UCSD-AML1 (cell line): ENCODE data around the gene UBE4A.

Source experiments
- DNase-seq: peaks from one replicate; lab custom pipeline; 2025; ENCODE audit not compliant: unreplicated experiment; lab: John Stamatoyannopoulos, UW

Gene UBE4A

DNA sequence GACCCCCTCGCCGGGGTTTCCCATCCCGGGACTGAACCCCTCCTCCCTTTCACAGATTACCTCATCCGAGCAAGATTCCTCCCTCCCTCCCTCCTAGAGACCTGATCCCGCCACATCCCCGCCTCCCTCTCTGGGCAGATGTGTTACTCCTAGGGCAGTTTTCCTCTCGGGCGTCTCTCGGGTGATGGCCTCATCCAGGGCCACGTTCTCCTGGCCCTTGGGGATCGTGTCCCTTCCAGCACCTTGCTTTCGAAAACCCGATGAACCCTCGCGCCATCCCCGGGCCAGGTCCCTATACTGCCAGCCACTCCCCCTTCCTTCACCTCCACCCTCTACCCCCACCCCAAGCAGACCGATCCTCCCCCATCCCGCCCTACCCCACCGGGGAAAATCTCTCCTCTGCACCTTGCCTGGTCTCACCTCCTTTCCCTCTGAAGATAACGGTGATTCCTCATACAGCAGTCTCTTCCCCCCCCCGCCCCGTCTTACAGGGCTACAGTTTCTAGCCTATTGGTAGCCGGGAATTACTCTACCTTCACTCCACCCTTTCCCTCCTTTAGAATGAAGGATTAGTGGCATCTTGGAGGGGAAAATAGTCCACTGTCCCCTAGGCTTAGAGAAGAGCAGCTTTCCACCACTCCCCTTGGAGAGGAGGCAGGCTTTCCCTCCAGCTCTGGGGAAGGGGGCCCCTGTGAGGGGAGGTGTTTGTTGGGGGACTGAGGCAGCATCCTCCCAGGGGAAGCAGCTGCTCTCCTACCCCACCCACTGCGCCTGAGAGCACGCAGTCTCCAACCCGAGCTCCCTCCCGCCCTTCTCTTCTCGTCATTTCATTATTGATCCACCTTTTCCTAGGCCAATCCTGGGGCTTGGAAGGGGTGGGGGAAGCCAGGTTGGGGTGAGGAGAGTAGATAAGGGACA is 78.1 kb downstream of the UBE4A start:
- peak; percentile 39 for DNase-seq

DNA sequence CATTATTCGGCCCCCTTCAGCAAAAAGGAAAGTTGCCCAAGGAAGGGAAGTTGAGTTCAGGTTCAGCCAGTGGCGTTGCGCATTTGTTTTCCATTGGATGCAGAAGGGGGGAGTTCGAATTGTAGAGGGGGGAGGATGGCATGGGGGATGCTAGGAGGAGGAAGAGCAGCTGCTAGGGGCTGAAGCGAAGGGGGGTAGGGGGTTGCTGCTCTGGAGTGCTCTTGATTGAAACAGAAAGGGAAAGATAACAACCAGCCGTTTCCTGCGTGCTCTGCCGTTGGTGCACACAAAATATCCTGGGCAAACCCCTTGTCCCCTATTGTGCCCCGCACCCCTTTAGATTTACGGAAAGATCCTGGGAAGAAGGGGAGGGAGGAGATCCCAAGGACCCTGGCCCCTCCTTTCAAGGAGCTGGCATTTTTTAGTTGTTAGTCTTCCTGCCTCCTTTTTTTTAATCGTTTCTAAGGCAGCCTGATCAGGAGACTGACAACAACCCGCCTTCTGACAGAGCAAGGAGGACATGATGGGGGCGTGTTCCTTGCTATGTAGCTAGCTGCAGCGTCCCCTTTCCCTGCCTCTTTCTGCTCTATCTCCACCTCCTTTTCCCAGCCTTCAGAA is 79.0 kb downstream of the UBE4A start:
- DNase-seq: peak; percentile 54

DNA sequence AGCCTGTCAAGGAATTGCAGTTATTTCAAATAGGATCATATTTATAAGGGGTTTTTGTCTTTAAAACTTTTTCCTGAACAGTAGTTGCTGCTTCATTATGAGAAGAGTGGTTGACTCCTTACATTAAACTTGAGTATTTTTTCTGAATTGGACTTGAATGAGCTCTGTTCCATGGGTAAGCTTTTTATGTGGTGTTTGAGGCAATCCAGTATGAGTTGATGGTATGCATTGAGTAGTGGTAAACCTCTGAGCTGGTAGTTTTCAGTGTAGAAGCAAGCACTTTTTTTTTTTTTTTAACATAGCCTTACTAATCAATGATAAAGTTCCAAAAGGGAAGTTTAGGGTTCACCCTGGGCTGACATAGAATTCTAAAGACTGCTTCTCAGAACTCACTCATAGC is 80.2 kb downstream of the UBE4A start:
- no peak for DNase-seq

DNA sequence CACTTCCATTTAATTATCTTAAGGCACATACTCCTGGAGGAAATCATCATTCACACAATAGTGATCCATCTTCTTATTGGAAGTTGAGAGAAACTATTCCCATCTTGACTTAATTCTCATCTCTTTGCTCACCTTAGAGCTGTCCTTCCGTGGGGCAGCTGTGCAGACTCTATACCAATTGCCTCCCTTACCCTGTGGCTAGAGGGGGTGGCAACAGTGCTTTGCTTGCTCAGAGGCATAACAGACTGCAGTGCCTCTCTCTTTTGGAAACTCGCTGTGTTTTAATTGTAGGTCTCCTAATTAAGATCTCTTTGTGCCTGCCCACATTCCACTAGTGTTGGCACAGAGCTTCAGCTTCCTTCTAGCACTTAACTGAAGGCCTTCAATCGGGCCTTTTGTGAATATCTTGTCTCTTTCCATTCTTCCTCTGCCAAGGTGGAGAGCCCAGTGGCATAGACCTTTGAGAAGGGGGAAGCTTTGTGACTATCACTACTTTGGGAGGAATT is 82.4 kb downstream of the UBE4A start:
- no peak for DNase-seq

DNA sequence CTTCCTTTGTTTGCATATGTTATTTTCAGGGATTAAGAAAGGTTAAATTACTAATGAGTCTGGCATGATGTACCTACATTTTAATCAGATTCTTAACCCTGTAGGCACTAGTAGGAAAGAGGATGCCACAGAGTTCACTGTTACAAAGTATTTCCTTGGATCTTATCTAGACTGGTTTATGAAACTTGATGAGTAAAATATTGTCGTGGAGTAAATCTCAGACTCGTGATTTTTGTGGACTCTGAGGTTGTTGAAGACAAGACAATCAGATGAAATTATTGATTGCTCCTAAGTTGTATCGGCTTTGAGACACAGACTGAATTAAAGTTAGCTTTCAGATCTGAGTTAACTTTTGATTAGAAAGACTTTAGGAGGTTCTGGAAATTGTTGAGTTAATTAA is 82.9 kb downstream of the UBE4A start:
- no peak for DNase-seq

DNA sequence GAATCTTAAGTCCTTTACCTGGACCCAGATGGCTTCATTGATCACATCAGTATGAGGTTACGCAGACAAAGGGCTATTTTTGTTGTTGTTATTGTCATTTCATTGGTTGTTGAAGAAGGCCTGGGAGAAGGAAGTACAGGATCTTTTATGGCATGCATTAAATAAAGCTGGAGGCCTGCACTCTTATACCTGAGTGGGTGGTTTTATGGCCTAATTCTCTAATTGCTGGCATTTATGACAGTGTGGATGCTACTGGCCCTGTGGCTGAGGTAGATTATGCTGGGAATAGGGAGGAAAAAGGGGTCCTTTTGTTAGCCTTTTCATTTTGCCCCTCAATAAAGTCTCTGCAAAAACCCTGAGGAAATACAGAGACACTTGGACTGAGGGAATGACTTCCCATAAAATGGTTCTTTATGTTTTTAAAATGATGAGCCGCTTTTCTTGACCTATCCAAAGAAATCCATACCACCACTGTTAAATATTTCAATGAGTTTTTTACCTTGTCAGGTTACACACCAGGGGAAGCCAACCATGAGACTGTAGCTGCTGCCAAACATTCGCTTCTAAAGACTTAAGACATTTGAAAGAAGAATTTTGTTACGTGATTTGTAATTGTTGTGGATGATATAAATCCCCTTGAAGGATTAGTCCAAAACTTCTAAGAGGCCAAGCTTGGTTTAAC is 83.6 kb downstream of the UBE4A start:
- DNase-seq: no peak

DNA sequence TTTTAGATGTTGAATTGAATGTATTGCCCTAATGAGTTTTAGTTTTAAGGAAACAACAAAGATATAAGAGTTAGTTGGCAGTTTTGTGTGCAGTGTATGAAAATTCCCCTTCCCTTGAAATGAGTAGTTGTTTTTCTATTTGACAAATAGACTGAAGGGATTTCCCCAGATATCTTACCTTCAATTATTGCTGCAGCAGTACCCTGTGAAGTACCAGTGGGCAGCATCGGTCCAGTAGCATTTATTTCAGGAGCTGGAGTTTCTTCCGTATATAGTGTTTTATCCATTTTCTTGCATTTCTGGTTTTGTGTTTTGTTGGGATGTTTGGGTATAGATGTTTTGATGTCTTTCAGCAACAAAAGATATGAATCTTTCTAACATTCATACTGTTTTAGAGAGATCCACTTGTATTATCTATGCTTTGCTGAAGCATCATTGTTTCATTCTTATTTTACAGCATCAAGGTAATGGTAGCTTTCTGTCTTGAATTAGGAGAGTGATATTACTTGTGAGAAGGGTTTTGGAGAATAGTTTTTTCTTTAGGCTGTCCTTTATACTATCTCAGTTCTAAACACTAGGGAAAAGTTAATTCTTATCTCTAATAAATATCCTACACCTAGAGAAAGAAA is 84.3 kb downstream of the UBE4A start:
- DNase-seq: no peak

DNA sequence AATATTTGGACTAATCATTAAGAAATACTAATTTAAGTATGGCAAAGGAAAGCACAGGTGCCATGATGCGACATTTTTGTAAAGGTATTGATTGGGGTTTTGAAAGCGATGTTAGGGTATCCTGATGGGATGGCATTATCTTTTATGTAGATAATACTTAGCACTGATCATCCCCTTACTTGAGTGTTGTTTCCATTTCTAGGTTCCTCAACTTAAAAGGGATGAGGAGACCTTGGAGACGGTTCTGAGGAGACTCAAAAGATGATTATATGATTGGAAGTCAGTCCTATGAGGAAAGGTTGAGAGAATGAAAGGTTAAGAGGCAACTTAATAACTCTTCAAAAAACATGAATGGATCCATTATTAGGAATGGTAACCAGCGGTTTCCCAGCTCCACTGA is 88.0 kb downstream of the UBE4A start:
- DNase-seq: no peak

DNA sequence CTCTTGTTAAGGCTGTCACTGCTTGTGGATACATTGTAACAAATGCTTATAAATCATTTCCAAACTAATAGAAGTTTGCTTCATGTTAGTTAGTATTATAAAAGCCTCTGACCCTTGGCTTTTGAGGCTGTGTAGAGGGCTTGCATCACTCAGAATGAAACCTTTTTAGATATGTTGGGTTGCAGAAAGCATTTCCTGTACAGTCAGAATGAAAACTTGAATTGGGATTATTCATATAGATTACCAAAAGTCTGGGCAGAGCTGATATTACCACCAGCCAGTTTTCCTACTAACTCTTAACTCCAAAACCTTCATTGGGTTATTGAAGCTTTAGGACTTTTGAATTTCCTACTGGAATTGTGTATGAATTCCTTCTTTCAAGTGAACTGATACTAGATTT is 88.9 kb downstream of the UBE4A start:
- no peak for DNase-seq
